ENCODE results near the gene MOB3C. TPM values are rescaled to one million over a fixed set of nuclear protein-coding genes. Genes with fewer than 3 reads are reported as not detected.

MOB3C gene
- total RNA-seq, 2 experiments from 2014 or later, result 2.7 to 3.8 TPM

GRCh38 chr1:46621930-46622329 is 5.3 kb upstream of the MOB3C start:
- Histone ChIP-seq H3K4me1 (ENCODE audit: insufficient read depth, low read length, poor library complexity, severe bottlenecking) (no peaks in the 10 kb centered on the region), H3K79me2 (ENCODE audit: insufficient read depth, low read depth, low read length) (no peaks in the 10 kb centered on the region), H3K9me3 (ENCODE audit: low read length) (no peaks in the 10 kb centered on the region), H2AFZ (ENCODE audit: low read length) (no peak overlapping the region), H3K4me2 (ENCODE audit: low read length) (no peak overlapping the region), H3K27ac (ENCODE audit: low read depth, low read length, poor library complexity, severe bottlenecking) (no peak overlapping the region), H3K36me3 (ENCODE audit: insufficient read depth, low read length) (no peaks in the 10 kb centered on the region), H4K20me1 (ENCODE audit: insufficient read depth, low read length) (no peaks in the 10 kb centered on the region), H3K9me2 (ENCODE audit: insufficient read depth, low read length) (no peaks in the 10 kb centered on the region), H3K4me3 (ENCODE audit: low read depth, low read length, poor library complexity, severe bottlenecking) (no peak overlapping the region)
- intact Hi-C loops (cut with micrococcal nuclease; ENCODE audit: unreplicated experiment), result no loop called here
- no TSS peak for BruUV-seq (replicated peaks)
- ChIA-PET CTCF (ENCODE audit: unreplicated experiment) (no interaction called here), POLR2A (no interaction called here)
- no peak for TF ChIP-seq EZH2phosphoT487 (IDR thresholded peaks at IDR 0.05; ENCODE audit: borderline replicate concordance, low read depth, low read length)
- TF ChIP-seq CTCF (conservative IDR thresholded peaks at IDR 0.05; ENCODE audit: low read length), result no peak
- DNase-seq (ENCODE audit: low spot score), result no peak

- no peaks in the 10 kb centered on the region for H4K20me1 ChIP-seq (ENCODE audit: insufficient read depth, low read length)
- TF ChIP-seq CTCF (conservative IDR thresholded peaks at IDR 0.05; ENCODE audit: low read length) (no peak), EZH2phosphoT487 (IDR thresholded peaks at IDR 0.05; ENCODE audit: borderline replicate concordance, low read depth, low read length) (no peak)
- BruUV-seq (replicated peaks), result no TSS peak
- H3K4me1 ChIP-seq (ENCODE audit: insufficient read depth, low read length, poor library complexity, severe bottlenecking), result peaks cover 7% of the 10 kb centered on the region
- CTCF ChIA-PET (ENCODE audit: unreplicated experiment), result interaction anchor here (0.6 kb wide), 1 partner anchor 8 kb away, joined by 3 read pairs; no protein-coding TSS in a partner anchor
- no peaks in the 10 kb centered on the region for H3K9me2 ChIP-seq (ENCODE audit: insufficient read depth, low read length)
- POLR2A ChIA-PET, result interaction anchor here (0.5 to 8.5 kb wide), 2 partner anchors 16 to 112 kb away, joined by 3 to 62 read pairs; partner anchors contain the start of gene MKNK1
- no peaks in the 10 kb centered on the region for H3K36me3 ChIP-seq (ENCODE audit: insufficient read depth, low read length)
- no peak overlapping the region for H3K27ac ChIP-seq (ENCODE audit: low read depth, low read length, poor library complexity, severe bottlenecking)
- no peak overlapping the region for H2AFZ ChIP-seq (ENCODE audit: low read length)
- no peaks in the 10 kb centered on the region for H3K9me3 ChIP-seq (ENCODE audit: low read length)
- DNase-seq (ENCODE audit: low spot score), result no peak
- no peak overlapping the region for H3K4me2 ChIP-seq (ENCODE audit: low read length)
- intact Hi-C loops (cut with micrococcal nuclease; ENCODE audit: unreplicated experiment), result no loop called here
- no peaks in the 10 kb centered on the region for H3K79me2 ChIP-seq (ENCODE audit: insufficient read depth, low read depth, low read length)
- no peak overlapping the region for H3K4me3 ChIP-seq (ENCODE audit: low read depth, low read length, poor library complexity, severe bottlenecking)
These were observed 3.1 kb upstream of the MOB3C start for GRCh38 chr1:46619656-46620258.

DNA sequence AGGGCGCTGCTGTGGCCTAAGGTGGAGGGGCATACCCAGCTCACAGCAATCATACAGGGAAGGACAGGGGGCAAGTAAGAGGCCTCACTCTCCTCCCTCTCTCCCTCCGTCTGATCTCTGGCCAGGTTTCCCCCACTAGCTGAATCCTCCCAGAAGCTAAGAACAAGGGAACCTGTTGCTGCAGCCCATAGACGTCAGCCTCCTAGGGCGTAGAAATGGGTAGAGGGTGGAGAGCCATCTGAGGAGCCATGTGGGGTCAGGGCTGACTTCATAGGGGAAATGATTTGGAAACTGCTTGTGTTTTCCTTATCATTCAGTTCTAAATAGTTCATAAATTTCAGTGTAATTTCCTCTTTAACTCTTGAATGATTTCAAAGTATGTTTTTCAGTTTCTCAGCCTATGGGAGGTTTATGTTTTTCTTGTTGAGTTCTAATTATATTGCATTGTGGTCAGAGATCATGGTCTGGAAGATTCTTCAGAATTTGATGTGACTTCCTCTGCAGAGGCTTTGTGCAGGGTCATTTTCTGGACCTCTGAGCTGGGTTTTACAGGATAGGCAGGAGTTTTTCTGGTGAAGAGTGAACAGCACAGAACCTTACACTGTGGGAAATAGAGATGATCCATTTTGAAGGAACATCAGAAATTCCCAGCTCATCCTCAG is 2.3 kb upstream of the MOB3C start:
- Histone ChIP-seq H3K4me2 (ENCODE audit: low read length) (no peak overlapping the region), H3K4me3 (ENCODE audit: low read depth, low read length, poor library complexity, severe bottlenecking) (no peak overlapping the region), H3K4me1 (ENCODE audit: insufficient read depth, low read length, poor library complexity, severe bottlenecking) (peaks cover 12% of the 10 kb centered on the region), H3K79me2 (ENCODE audit: insufficient read depth, low read depth, low read length) (no peaks in the 10 kb centered on the region), H4K20me1 (ENCODE audit: insufficient read depth, low read length) (no peaks in the 10 kb centered on the region), H3K36me3 (ENCODE audit: insufficient read depth, low read length) (no peaks in the 10 kb centered on the region), H2AFZ (ENCODE audit: low read length) (no peak overlapping the region), H3K9me2 (ENCODE audit: insufficient read depth, low read length) (no peaks in the 10 kb centered on the region), H3K9me3 (ENCODE audit: low read length) (no peaks in the 10 kb centered on the region), H3K27ac (ENCODE audit: low read depth, low read length, poor library complexity, severe bottlenecking) (no peak overlapping the region)
- ChIA-PET CTCF (ENCODE audit: unreplicated experiment) (interaction anchor here (0.6 kb wide), 2 partner anchors 9 to 28 kb away, joined by 3 read pairs; no protein-coding TSS in a partner anchor), POLR2A (interaction anchor here (0.5 to 8.5 kb wide), 3 partner anchors 12 to 60 kb away, joined by 3 to 62 read pairs (median 3); partner anchors contain the start of gene MKNK1)
- no peak for TF ChIP-seq CTCF (conservative IDR thresholded peaks at IDR 0.05; ENCODE audit: low read length)
- TF ChIP-seq EZH2phosphoT487 (IDR thresholded peaks at IDR 0.05; ENCODE audit: borderline replicate concordance, low read depth, low read length), result no peak
- DNase-seq (ENCODE audit: low spot score), result no peak
- intact Hi-C loops (cut with micrococcal nuclease; ENCODE audit: unreplicated experiment), result no loop called here
- BruUV-seq (replicated peaks), result no TSS peak

All from OCI-LY7 (cell line).